Ascending aorta (tissue), 2 donors: ENCODE data around the gene VWA1. TPM values are rescaled to one million over a fixed set of nuclear protein-coding genes. Genes with fewer than 3 reads are reported as not detected.
"Not testable (repeated sequence)": the region's sequence is repeated elsewhere in the genome, so short reads cannot be mapped to it uniquely, and the experiment has no call there.

Experiments
- DNase-seq, 2 donors: peaks; one replicate each; pipeline ENCODE4 v3.0.0-alpha.2; 2019; ENCODE audit warnings: low spot score in 2 of 2
- H3K27ac ChIP-seq, 2 donors: fragments of 200-600 bp; sonication (generic); one replicate each; pipeline ENCODE4 v1.5.1; 2016 to 2017; ENCODE audit warnings: mild to moderate bottlenecking in 1 of 2
- H3K27me3 ChIP-seq: fragments of 200-600 bp; sonication (generic); one replicate; pipeline ENCODE4 v1.5.1; 2017
- H3K36me3 ChIP-seq, 2 donors: fragments of 200-600 bp; sonication (generic); one replicate each; pipeline ENCODE4 v1.5.1; 2016
- H3K4me1 ChIP-seq, 2 donors: fragments of 200-600 bp; sonication (generic); one replicate each; pipeline ENCODE4 v1.5.1; 2016 to 2017; ENCODE audit warnings: mild to moderate bottlenecking in 1 of 2
- H3K4me3 ChIP-seq, 2 donors: fragments of 200-600 bp; sonication (generic); one replicate each; pipeline ENCODE4 v1.5.1; 2016 to 2017; ENCODE audit warnings: mild to moderate bottlenecking in 1 of 2
- H3K9me3 ChIP-seq, 2 donors: fragments of 200-600 bp; sonication (generic); one replicate each; pipeline ENCODE4 v1.5.1; 2016
- intact Hi-C: fragments of 100-400 bp; cut with DNase I; formaldehyde crosslinking; loops from one replicate; pipeline ENCODE4 v1.15.1; 2023
- total RNA-seq: library from RNA; depleted of rRNA; stranded (reverse); fragments of >200 nt; gene quantifications from one replicate; pipeline ENCODE4 v1.1.0, GENCODE V29; 2016
- TF ChIP-seq, protein P1 (sequence below), 3 experiments: fragments of 200-600 bp in 2 of 3; fragments of 450-650 bp in 1 of 3; sonication (generic) in 2 of 3; IDR thresholded peaks; one replicate each; pipeline ENCODE4 v1.5.1; 2016 to 2019; ENCODE audit warnings: antibody characterized with exemption in 3 of 3, mild to moderate bottlenecking in 1 of 3, moderate library complexity in 1 of 3

The VWA1 gene
- total RNA-seq, 1 donor from 2014 or later, result 79.0 TPM

DNA sequence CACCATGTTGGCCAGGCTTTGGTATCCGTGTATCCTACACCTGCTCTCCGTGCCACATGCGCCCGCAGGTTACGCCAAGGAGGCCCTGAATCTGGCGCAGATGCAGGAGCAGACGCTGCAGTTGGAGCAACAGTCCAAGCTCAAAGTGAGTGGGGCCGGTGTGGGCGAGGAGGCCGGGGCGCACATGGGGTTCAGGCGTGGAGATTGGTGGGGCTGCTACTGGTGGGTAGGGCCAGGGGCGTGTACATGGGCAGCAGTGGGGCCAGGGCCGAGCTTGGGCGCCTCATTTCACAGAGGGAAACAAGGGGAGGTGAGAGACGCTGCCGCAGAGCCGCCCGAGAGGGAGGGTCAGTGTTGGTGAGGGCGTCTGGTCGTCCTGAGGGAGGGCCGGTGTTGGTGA lies 41.7 kb downstream of the VWA1 start:
- Histone ChIP-seq H3K36me3 (peaks cover 27 to 36% of the 10 kb centered on the region in 2 donors), H3K9me3 (no peaks in the 10 kb centered on the region), H3K27me3 (no peaks in the 10 kb centered on the region), H3K4me3 (no peak overlapping the region), H3K27ac (no peak overlapping the region), H3K4me1 (peaks cover 0 to 18% of the 10 kb centered on the region in 2 donors)
- TF ChIP-seq, protein P1, sequence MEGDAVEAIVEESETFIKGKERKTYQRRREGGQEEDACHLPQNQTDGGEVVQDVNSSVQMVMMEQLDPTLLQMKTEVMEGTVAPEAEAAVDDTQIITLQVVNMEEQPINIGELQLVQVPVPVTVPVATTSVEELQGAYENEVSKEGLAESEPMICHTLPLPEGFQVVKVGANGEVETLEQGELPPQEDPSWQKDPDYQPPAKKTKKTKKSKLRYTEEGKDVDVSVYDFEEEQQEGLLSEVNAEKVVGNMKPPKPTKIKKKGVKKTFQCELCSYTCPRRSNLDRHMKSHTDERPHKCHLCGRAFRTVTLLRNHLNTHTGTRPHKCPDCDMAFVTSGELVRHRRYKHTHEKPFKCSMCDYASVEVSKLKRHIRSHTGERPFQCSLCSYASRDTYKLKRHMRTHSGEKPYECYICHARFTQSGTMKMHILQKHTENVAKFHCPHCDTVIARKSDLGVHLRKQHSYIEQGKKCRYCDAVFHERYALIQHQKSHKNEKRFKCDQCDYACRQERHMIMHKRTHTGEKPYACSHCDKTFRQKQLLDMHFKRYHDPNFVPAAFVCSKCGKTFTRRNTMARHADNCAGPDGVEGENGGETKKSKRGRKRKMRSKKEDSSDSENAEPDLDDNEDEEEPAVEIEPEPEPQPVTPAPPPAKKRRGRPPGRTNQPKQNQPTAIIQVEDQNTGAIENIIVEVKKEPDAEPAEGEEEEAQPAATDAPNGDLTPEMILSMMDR (IDR thresholded peaks at IDR 0.05), result no peak
- DNase-seq, result no peak
- intact Hi-C loops, result no loop called here

DNA sequence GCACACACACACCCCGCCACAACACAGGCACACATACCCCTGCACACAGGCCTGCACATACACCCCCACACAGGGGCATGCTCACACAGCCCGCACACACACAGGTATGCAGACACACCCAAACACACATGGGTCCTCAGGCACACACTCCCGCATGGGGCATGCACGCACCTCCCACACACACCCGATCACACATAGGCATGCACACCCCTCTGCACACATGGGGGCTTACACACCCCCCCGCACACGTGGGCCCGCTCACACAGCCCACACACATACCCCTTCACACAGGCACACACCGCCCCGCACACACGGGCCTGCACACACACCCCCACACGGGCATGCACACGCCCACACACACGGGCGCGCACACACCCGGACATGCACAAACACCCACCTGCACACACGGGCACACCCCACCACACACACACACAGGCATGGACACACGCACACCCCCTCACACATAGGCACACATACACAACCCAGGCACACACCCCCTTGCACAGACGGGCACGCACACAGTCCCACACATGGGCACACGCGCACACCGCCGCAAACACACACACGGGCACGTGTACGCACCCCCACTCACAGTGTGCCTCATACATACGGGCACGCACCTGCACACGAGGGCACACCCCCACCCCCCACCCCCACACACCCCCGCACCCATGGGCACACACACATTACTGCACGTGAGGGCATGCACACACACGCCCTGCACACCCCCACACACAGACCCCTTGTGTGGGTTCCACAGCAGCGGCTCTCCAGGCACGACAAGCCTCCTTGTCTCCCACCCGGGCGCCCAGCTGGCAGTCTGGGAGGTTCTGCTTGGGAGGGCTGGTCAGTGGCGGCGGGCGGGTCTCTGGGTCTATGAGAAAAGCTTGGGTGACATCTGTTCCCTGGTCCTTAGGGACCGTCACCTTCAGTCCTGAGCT lies 44.3 kb downstream of the VWA1 start:
- no peak for DNase-seq
- H3K36me3 ChIP-seq, result peaks cover 40 to 53% of the 10 kb centered on the region in 2 donors
- TF ChIP-seq, protein P1 (IDR thresholded peaks at IDR 0.05), result no peak
- intact Hi-C loops, result no loop called here
- H3K4me1 ChIP-seq, result no peaks in the 10 kb centered on the region
- no peak overlapping the region for H3K4me3 ChIP-seq
- H3K27me3 ChIP-seq, result no peaks in the 10 kb centered on the region
- H3K27ac ChIP-seq, result no peak overlapping the region
- H3K9me3 ChIP-seq, result no peaks in the 10 kb centered on the region

DNA sequence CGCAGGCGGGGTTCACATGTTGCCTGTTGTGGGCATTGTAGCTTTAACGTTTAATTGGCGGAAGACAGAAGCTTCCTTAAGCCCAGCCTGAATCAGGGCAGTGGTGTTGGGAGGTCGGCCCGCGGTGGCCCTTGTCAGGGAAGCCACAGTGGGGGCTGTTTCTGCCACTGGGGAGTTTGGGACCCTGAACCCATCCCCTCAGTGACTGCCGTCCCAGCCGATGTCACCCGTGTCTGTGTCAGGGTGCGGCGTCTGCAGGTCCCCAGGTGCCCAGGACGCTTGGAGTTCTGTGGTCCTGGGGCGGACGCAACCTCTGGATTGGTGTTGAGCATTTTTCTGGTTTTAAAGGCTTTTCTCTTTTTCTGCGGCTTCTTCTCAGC lies 45.0 kb downstream of the VWA1 start:
- DNase-seq, intact Hi-C loops, H3K4me3 ChIP-seq, H3K4me1 ChIP-seq, H3K9me3 ChIP-seq, H3K27ac ChIP-seq, H3K27me3 ChIP-seq: not testable (repeated sequence)
- peaks cover 40 to 56% of the 10 kb centered on the region in 2 donors for H3K36me3 ChIP-seq

DNA sequence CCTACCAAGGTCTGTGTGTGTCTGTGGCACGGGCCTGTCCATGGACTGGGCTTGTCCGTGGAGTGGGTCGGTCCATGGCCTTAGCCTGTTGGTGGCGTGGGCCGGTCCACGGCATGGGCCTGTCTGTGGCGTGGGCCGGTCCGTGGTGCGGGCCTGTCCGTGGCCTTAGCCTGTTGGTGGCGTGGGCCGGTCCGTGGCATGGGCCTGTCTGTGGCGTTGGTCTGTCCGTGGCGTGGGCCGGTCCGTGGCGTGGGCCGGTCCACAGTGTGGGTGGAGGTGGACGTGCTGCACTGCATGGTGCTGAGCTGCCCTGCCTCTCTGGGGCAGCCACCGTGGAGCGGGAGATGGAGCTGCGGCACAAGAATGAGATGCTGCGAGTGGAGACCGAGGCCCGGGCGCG lies 46.3 kb downstream of the VWA1 start:
- H3K4me1 ChIP-seq, H3K4me3 ChIP-seq, H3K27me3 ChIP-seq, H3K9me3 ChIP-seq, DNase-seq, intact Hi-C loops, H3K27ac ChIP-seq: not testable (repeated sequence)
- H3K36me3 ChIP-seq, result peaks cover 49 to 64% of the 10 kb centered on the region in 2 donors

DNA sequence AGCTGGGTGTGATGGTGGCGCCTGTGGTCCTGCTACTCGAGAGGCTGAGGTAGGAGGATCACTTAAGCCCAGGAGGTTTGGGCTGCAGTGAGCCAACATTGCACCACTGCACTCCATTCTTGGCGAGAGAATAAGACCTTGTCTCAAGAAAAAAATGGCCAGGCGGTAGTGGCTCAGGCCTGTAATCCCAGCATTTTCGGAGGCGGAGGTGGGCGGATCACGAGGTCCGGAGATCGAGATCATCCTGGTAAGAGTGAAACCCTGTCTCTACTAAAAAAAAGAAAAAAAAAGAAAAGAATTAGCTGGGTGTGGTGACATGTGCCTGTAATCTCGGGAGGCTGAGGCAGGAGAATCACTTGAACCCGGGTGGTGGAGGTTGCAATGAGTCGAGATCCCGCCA lies 47.4 kb downstream of the VWA1 start:
- no peaks in the 10 kb centered on the region for H3K27me3 ChIP-seq
- intact Hi-C loops, result no loop called here
- H3K27ac ChIP-seq, result no peak overlapping the region
- DNase-seq, result no peak
- peaks cover 45 to 60% of the 10 kb centered on the region in 2 donors for H3K36me3 ChIP-seq
- H3K9me3 ChIP-seq, result no peaks in the 10 kb centered on the region
- H3K4me1 ChIP-seq, result no peaks in the 10 kb centered on the region
- TF ChIP-seq, protein P1 (IDR thresholded peaks at IDR 0.05), result no peak
- no peak overlapping the region for H3K4me3 ChIP-seq

DNA sequence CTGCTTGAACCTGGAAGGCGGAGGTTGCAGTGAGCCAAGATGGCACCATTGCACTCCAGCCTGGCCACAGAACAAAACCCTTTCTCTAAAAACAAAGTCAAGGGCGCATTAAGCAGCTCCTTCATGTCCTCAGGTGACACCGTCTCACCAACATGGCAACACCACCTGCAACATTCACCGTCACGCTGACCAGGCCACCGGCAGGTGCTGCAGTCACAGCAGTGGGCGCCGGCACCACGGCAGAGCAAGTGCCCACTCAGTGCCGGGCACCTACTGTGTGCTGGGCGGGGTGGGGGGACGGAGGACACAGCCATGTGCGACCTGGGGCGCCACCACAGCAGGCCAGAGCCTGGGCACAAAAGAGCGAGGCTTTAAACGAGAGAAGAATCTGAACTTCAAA lies 48.2 kb downstream of the VWA1 start:
- Histone ChIP-seq H3K4me1 (no peaks in the 10 kb centered on the region), H3K27ac (no peak overlapping the region), H3K36me3 (peaks cover 48 to 62% of the 10 kb centered on the region in 2 donors), H3K9me3 (no peaks in the 10 kb centered on the region), H3K4me3 (no peak overlapping the region), H3K27me3 (no peaks in the 10 kb centered on the region)
- intact Hi-C loops, result no loop called here
- TF ChIP-seq, protein P1 (IDR thresholded peaks at IDR 0.05), result no peak
- DNase-seq, result no peak

DNA sequence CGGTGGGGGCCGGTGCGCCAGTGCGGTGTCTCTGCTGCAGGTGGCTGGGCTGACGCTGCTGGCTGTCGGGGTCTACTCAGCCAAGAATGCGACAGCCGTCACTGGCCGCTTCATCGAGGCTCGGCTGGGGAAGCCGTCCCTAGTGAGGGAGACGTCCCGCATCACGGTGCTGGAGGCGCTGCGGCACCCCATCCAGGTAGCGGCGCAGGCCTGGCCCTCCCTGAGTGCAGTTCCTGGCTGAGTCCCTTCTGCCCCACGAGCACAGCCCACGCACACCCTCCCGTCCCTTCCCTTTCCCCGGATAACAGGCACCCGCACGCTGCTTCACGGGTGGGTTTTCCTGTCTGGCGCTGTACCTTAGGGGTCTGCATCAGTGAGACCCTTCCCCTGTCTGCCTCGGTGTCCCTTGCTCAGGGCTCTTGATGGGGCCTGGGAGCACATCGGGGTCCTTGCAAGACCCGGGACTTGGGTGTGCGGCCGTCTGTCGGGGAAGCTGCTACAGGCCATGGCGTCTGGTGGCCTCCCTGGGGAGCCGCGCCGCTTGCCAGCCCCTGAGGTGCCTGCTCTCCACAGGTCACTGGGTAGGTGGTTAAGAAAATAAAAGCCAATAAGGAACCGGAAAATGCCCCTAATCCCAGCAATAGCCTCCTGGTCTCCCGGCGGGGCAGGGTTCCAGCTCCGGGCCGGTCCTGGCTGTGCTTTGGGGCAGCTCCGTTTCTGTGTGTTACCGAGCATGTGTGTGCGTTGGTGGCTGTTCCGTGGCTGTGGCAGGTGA lies 49.7 kb downstream of the VWA1 start:
- intact Hi-C loops, H3K27ac ChIP-seq, H3K9me3 ChIP-seq, H3K4me1 ChIP-seq, H3K4me3 ChIP-seq, DNase-seq, H3K27me3 ChIP-seq: not testable (repeated sequence)
- H3K36me3 ChIP-seq, result peaks cover 53 to 64% of the 10 kb centered on the region in 2 donors

DNA sequence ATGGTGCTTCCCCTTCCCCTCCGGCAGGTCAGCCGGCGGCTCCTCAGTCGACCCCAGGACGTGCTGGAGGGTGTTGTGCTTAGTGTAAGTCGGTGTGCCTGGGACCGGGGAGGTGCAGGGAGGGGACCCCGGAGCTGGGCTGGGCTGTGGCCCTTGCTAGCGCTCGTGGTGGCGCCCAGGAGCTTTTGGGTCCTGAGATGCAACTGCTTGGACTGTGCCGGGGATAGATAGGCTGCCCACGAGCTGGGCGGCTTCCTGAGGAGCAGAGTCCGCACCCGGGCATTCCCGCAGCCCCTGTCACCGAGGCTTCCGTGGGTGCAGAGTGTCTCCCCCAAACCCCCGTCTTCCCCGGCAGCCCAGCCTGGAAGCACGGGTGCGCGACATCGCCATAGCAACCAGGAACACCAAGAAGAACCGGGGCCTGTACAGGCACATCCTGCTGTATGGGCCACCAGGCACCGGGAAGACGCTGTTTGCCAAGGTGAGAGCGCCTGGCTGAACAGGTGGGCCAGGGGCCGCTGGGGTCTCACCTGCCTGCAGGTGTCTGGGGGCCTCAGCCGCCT lies 50.3 kb downstream of the VWA1 start:
- intact Hi-C loops, H3K9me3 ChIP-seq, H3K4me3 ChIP-seq, H3K4me1 ChIP-seq, DNase-seq, H3K27me3 ChIP-seq, H3K27ac ChIP-seq: not testable (repeated sequence)
- H3K36me3 ChIP-seq, result peaks cover 54 to 66% of the 10 kb centered on the region in 2 donors
